Thyroid gland (tissue), 4 donors: ENCODE measurements around the gene PCDHGB7. TPM values are rescaled to one million over a fixed set of nuclear protein-coding genes. Genes with fewer than 3 reads are reported as not detected.
"Not testable (repeated sequence)": the region's sequence is repeated elsewhere in the genome, so short reads cannot be mapped to it uniquely, and the experiment has no call there.

Experiments used
- DNase-seq, 2 donors: peaks; one replicate each; pipeline ENCODE4 v3.0.0-alpha.2; 2019
- H3K27ac ChIP-seq, 3 donors: fragments of 200-600 bp; sonication (generic); 1 replicate in 2 of 3; 2 replicates in 1 of 3; pipeline ENCODE4 v1.5.1; 2016 to 2019; ENCODE audit warnings: mild to moderate bottlenecking in 1 of 3, moderate library complexity in 1 of 3
- H3K27me3 ChIP-seq: fragments of 200-600 bp; sonication (generic); one replicate; pipeline ENCODE4 v1.5.1; 2019
- H3K36me3 ChIP-seq, 2 donors: fragments of 200-600 bp; sonication (generic); one replicate each; pipeline ENCODE4 v1.5.1; 2016 to 2019
- H3K4me1 ChIP-seq, 2 donors: fragments of 200-600 bp; sonication (generic); one replicate each; pipeline ENCODE4 v1.5.1; 2017 to 2019
- H3K4me3 ChIP-seq, 3 donors: fragments of 200-600 bp; sonication (generic); replicated peaks in 1 of 3; 1 replicate in 2 of 3; 2 replicates in 1 of 3; pipeline ENCODE4 v1.5.1; 2016; ENCODE audit warnings: mild to moderate bottlenecking in 1 of 3
- H3K9me3 ChIP-seq: fragments of 200-600 bp; sonication (generic); one replicate; pipeline ENCODE4 v1.5.1; 2017
- POLR2A ChIP-seq, 2 donors: fragments of 450-650 bp; IDR thresholded peaks; one replicate each; pipeline ENCODE4 v1.6.1; 2017; ENCODE audit warnings: antibody characterized with exemption in 2 of 2, mild to moderate bottlenecking in 2 of 2, moderate library complexity in 1 of 2
- WGBS, 2 donors: methylation state at CpG; one replicate each; pipeline ENCODE4 v1.1.5; 2017; 5-methylcytosine and 5-hydroxymethylcytosine counted together
- intact Hi-C: fragments of 100-400 bp; cut with DNase I; formaldehyde crosslinking; loops from one replicate; pipeline ENCODE4 v1.15.1; 2023
- total RNA-seq, 4 donors: library from RNA; depleted of rRNA; stranded (reverse); fragments of >200 nt; gene quantifications; one replicate each; pipeline ENCODE4 v1.2.3, GENCODE V29; 2016
- TF ChIP-seq, protein P1 (sequence below), 6 experiments: fragments of 200-600 bp in 3 of 6; fragments of 450-650 bp in 3 of 6; sonication (generic) in 3 of 6; IDR thresholded peaks; one replicate each; pipeline ENCODE4 v1.5.1; 2016 to 2019; ENCODE audit warnings: antibody characterized with exemption in 6 of 6, mild to moderate bottlenecking in 2 of 6, inconsistent platforms in 1 of 6, moderate library complexity in 1 of 6

The PCDHGB7 gene
- total RNA-seq, 4 donors from 2014 or later: 9.5 to 19.7 (median 11.3) TPM

DNA sequence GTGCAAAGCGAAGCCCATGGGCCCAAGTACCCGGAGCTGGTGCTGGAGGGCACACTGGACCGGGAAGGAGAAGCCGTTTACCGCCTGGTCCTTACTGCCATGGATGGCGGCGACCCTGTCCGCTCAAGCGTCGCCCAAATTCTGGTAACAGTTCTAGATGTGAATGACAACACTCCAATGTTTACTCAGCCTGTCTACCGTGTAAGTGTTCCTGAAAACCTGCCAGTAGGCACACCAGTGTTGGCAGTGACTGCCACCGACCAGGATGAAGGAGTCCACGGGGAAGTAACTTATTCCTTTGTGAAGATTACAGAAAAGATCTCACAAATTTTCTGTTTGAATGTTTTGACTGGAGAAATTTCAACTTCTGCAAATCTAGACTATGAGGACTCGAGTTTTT is 42.9 kb upstream of the PCDHGB7 start:
- Histone ChIP-seq H3K4me1 (no peaks in the 10 kb centered on the region), H3K27me3 (no peaks in the 10 kb centered on the region), H3K9me3 (no peaks in the 10 kb centered on the region), H3K27ac (no peak overlapping the region), H3K36me3 (no peaks in the 10 kb centered on the region), H3K4me3 (no peak overlapping the region)
- no peak for TF ChIP-seq POLR2A (IDR thresholded peaks at IDR 0.05)
- TF ChIP-seq, protein P1, sequence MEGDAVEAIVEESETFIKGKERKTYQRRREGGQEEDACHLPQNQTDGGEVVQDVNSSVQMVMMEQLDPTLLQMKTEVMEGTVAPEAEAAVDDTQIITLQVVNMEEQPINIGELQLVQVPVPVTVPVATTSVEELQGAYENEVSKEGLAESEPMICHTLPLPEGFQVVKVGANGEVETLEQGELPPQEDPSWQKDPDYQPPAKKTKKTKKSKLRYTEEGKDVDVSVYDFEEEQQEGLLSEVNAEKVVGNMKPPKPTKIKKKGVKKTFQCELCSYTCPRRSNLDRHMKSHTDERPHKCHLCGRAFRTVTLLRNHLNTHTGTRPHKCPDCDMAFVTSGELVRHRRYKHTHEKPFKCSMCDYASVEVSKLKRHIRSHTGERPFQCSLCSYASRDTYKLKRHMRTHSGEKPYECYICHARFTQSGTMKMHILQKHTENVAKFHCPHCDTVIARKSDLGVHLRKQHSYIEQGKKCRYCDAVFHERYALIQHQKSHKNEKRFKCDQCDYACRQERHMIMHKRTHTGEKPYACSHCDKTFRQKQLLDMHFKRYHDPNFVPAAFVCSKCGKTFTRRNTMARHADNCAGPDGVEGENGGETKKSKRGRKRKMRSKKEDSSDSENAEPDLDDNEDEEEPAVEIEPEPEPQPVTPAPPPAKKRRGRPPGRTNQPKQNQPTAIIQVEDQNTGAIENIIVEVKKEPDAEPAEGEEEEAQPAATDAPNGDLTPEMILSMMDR (IDR thresholded peaks at IDR 0.05): no peak
- intact Hi-C loops: no loop called here
- peak; percentile 23 to 32 for DNase-seq
- WGBS, 2 donors: 46 to 56% methylated on average over 14 of the region's 14 CpGs

GRCh38 chr5:141375444-141376155 is 41.9 kb upstream of the PCDHGB7 start:
- H3K9me3 ChIP-seq, H3K27ac ChIP-seq, H3K27me3 ChIP-seq, H3K36me3 ChIP-seq, intact Hi-C loops, H3K4me1 ChIP-seq, H3K4me3 ChIP-seq, DNase-seq: not testable (repeated sequence)
- 38 to 42% methylated on average over 12 to 15 of the region's 48 CpGs for WGBS, 2 donors

DNA sequence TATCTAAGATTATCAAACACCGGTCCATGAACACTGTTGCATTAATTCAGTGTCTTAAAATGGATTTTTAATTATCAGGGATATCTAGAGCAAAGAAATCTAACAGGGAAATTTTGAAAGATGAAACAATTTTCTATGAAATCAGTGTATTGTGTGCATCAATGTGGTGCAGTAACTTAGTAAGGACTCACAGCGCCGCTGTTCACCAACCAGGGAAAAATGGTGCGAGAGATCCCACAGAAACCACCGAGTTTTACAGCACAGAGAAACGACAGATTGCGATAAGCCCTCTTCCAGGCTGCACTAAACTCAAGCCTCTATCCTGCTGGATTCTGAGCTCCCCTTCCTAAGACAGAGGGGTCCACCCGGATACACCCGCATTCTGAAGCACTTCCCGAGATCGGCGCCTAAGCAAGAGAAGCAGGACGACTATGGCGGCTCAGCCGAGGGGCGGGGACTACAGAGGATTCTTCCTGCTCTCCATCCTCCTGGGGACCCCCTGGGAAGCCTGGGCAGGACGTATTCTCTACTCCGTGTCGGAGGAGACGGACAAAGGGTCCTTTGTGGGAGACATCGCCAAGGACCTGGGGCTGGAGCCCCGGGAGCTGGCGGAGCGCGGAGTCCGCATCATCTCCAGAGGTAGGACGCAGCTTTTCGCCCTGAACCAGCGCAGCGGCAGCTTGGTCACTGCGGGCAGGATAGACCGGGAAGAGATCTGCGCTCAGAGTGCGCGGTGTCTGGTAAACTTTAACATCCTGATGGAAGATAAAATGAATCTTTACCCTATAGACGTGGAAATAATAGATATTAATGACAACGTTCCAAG is 34.8 kb upstream of the PCDHGB7 start, which contains the start of gene PCDHGA7:
Gene PCDHGA7 (plus strand): TSS at position 274 of the 826 bp plus-strand sequence. CDS start 158 bp downstream, at position 432.
- 9 to 17% methylated on average over 37 of the region's 37 CpGs for WGBS, 2 donors
- intact Hi-C loops: no loop called here

DNA sequence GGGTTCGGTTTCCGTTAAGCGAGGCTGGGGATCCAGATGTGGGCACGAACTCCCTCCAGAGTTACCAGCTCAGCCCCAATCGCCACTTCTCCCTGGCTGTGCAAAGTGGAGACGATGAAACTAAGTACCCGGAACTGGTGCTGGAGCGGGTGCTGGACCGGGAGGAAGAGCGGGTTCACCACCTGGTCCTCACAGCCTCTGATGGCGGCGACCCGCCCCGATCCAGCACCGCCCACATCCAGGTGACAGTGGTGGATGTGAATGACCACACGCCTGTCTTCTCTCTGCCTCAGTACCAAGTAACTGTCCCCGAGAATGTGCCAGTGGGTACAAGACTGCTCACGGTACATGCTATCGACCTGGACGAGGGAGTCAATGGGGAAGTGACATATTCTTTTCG is 34.1 kb upstream of the PCDHGB7 start:
- Histone ChIP-seq H3K27ac (no peak overlapping the region), H3K4me1 (no peaks in the 10 kb centered on the region), H3K27me3 (no peaks in the 10 kb centered on the region), H3K36me3 (no peaks in the 10 kb centered on the region), H3K9me3 (no peaks in the 10 kb centered on the region), H3K4me3 (no peak overlapping the region)
- DNase-seq: no peak
- WGBS, 2 donors: 30 to 39% methylated on average over 21 of the region's 21 CpGs
- no peak for TF ChIP-seq POLR2A (IDR thresholded peaks at IDR 0.05)
- TF ChIP-seq, protein P1 (IDR thresholded peaks at IDR 0.05): no peak
- intact Hi-C loops: no loop called here

More for the DNA sequence above, 34.8 kb upstream of the PCDHGB7 start, which contains the start of gene PCDHGA7:
- no peaks in the 10 kb centered on the region for H3K27me3 ChIP-seq
- TF ChIP-seq, protein P1 (IDR thresholded peaks at IDR 0.05): peak in 4 of 6 experiments; percentile 9 to 33 (median 30)
- TF ChIP-seq POLR2A (IDR thresholded peaks at IDR 0.05): no peak
- H3K9me3 ChIP-seq: no peaks in the 10 kb centered on the region
- no peak within 1 kb of the TSS for H3K27ac ChIP-seq
- H3K4me3 ChIP-seq: peak within 1 kb of the TSS in 1 of 3 donors; percentile 16
- peak in 1 of 2 donors; percentile 22 for DNase-seq
- no peaks in the 10 kb centered on the region for H3K36me3 ChIP-seq
- no peaks in the 10 kb centered on the region for H3K4me1 ChIP-seq

DNA sequence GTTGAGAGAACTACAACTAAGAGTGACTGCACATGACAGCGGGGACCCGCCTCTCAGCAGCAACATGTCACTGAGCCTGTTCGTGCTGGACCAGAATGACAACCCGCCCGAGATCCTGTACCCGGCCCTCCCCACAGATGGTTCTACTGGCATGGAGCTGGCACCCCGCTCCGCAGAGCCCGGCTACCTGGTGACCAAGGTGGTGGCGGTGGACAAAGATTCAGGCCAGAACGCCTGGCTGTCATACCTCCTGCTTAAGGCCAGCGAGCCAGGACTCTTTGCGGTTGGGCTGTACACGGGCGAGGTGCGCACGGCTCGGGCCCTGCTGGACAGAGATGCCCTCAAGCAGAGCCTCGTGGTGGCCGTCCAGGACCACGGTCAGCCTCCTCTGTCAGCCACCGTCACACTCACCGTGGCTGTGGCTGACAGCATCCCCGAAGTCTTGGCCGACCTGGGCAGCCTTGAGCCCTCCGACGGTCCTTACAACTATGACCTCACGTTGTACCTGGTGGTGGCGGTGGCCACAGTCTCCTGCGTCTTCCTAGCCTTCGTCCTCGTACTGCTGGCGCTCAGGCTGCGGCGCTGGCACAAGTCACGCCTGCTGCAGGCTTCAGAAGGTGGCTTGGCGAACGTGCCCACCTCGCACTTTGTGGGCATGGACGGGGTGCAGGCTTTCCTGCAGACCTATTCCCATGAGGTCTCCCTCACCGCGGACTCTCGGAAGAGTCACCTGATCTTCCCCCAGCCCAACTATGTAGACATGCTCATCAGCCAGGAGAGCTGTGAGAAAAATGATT is 32.8 kb upstream of the PCDHGB7 start:
- H3K27me3 ChIP-seq: no peaks in the 10 kb centered on the region
- no peaks in the 10 kb centered on the region for H3K4me1 ChIP-seq
- H3K9me3 ChIP-seq: no peaks in the 10 kb centered on the region
- no peak for DNase-seq
- intact Hi-C loops: no loop called here
- no peaks in the 10 kb centered on the region for H3K36me3 ChIP-seq
- H3K4me3 ChIP-seq: no peak overlapping the region
- 36 to 47% methylated on average over 26 to 39 of the region's 43 CpGs for WGBS, 2 donors
- TF ChIP-seq, protein P1 (IDR thresholded peaks at IDR 0.05): no peak
- TF ChIP-seq POLR2A (IDR thresholded peaks at IDR 0.05): no peak
- H3K27ac ChIP-seq: no peak overlapping the region
